GM13977 (cell line): Measurements from ENCODE around the gene ARHGAP33.

Experiments
- DNase-seq: peaks from one replicate; pipeline ENCODE4 v3.0.0; 2012; ENCODE audit warnings: low spot score
- in situ Hi-C: fragments of 300-500 bp; cut with MboI; formaldehyde crosslinking; loops from one replicate; pipeline ENCODE4 v1.12.0; 2022; ENCODE audit warnings: low sequenced_read_pairs, low pct_unique_long_range_greater_than_20kb, mixed read lengths, inconsistent platforms; ENCODE audit not compliant: unreplicated experiment
- TF ChIP-seq, protein P1 (sequence below): IDR thresholded peaks from 2 replicates; pipeline ENCODE4 v1.5.1; 2012; ENCODE audit warnings: mild to moderate bottlenecking, control low read depth; ENCODE audit not compliant: insufficient read depth; ENCODE audit errors: extremely low read depth, missing control alignments

The ARHGAP33 gene

DNA sequence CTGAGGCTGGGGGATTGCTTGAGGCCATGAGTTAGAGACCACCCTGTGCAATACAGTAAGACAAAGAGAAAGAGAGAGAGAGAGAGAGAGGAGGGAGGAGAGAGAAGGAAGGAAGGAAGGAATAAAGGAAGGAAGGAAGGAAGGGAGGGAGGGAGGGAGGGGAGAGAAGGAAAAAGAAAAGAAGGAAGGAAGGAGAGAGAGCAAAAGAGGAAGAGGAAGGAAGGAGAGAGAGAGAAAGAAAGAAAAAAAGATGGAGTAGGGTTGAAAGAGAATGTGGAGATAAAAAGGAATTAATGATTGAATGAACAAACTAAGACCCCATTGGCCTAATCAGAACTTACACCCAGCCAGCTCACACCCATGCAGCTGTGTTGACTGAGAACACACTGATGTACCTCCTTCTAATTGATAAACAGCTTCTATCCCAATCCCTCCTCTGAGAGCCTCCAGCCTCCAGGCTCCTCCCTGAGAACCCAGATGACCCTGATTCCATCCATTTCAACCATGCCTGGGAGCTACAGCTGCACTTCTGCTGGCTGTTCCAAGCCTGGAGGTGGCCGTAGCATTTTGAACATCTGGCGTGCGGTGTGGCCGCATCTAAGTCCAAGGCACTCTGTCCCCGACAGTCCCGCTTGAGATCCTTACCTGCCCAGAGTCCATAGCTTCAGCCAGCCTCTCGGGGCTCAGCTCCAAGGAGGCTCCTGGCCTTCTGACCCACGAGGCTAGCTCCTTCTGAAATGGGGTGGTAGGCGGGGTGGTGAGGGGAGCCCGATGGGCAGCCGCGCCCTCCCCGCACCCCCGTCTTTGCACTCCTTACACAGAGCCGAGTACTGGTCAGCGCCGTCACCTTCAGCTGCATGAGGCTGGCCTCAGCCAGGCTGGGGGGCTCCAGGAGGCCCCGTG is 36.2 kb downstream of the ARHGAP33 start:
- in situ Hi-C loops = no loop called here
- DNase-seq = no peak
- TF ChIP-seq, protein P1, sequence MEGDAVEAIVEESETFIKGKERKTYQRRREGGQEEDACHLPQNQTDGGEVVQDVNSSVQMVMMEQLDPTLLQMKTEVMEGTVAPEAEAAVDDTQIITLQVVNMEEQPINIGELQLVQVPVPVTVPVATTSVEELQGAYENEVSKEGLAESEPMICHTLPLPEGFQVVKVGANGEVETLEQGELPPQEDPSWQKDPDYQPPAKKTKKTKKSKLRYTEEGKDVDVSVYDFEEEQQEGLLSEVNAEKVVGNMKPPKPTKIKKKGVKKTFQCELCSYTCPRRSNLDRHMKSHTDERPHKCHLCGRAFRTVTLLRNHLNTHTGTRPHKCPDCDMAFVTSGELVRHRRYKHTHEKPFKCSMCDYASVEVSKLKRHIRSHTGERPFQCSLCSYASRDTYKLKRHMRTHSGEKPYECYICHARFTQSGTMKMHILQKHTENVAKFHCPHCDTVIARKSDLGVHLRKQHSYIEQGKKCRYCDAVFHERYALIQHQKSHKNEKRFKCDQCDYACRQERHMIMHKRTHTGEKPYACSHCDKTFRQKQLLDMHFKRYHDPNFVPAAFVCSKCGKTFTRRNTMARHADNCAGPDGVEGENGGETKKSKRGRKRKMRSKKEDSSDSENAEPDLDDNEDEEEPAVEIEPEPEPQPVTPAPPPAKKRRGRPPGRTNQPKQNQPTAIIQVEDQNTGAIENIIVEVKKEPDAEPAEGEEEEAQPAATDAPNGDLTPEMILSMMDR = no peak

DNA sequence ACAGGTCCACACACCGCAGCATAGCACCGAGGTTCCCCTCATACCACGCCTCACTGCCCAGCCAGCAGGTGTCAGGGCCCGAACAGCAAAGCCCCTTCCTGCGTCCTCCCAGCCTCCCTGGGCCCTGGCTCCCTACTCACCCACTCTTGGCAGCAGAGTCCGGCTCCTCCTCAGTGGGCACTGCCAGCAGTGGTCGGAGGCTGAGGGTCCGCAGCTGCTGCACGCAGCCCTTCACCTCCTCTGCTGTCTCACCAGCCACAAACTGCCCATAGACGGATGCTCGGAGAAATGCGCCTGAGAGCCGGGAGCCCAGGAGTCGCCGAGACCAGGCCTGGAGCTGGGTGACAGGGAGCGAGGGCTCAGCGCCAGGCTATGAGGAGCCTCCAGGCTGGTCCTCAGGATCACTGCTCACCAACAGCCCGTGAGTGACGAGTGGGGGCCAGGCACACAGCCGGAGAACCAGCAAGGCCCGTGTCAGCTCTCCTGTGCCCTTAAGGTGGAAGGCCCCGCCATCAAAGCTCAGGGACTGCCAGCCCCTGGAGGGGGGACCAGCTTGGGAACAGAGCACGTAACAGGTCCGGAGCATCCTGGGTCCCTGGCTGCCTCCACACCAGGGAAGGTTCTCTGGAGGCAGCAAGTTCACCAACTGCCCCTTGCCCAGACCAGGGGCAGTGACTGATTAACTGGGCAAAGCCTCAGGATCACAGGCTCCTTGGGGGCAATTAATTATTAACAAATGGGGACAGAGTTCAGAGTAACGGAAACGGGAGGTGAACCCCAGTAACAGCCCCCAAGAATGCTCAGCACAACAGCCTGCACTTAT is 37.1 kb downstream of the ARHGAP33 start, which contains the start of gene PRODH2:
Gene PRODH2 (minus strand): TSS at position 626 of the 823 bp plus-strand sequence. CDS start 40 bp downstream, at position 586.
- no peak for DNase-seq
- in situ Hi-C loops = no loop called here
- TF ChIP-seq, protein P1 = no peak

DNA sequence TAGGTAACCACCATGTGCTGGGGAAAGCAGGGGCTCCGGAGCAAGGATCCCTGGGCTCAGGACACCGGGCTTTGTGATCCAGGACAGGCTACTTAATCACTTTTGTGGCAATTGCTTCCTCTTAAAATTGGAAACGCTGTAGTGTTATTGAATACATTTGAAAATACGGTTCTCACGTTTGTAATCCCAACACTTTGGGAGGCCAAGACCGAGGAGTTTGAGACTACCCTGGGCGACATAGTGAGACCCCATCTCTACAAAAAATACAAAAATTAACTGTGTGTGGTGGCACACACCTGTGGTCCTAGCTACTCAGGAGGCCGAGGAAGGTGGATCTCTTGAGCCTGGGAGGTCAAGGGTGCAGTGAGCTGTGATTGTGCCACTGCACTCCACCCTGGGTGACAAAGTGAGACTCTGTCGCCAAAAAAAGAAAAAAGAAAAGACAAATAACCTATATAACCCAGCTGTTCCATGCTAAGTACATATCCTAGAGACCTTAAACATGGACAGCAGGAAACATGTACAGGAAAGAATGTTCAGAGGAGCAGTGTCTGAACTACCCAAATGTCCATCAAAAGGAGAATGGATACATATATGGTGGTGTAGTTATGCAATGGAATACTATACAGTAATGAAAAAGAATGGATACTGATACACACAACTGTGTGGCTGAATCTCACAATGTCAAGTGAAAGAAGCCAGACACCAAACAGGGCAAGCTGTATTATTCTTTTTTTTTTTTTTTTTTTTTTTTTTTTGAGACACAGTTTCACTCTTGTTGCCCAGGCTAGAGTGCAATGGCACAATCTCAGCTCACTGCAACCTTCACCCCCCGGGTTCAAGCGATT is 37.9 kb downstream of the ARHGAP33 start:
- in situ Hi-C loops = no loop called here
- TF ChIP-seq, protein P1 = no peak
- no peak for DNase-seq

DNA sequence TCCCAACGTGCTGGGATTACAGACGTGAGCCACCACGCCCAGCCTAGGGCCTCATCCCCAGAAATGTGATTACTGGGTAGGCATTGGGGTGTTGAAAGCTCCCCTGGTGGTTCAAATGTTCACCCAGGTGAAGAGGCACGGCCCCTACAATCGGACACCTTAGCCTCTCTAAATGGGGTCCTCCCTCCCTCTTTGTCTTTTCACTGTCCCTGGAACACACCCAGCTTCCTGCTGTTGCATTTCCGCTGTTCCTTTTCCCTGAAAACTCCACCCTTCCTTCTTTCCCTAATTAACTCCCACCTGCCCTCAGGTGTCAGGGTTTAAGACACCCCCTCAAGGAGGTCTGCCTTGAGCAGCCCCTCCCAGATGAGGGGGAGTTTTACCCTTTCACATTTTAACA is 40.9 kb downstream of the ARHGAP33 start:
- in situ Hi-C loops = no loop called here
- no peak for DNase-seq
- TF ChIP-seq, protein P1 = no peak

DNA sequence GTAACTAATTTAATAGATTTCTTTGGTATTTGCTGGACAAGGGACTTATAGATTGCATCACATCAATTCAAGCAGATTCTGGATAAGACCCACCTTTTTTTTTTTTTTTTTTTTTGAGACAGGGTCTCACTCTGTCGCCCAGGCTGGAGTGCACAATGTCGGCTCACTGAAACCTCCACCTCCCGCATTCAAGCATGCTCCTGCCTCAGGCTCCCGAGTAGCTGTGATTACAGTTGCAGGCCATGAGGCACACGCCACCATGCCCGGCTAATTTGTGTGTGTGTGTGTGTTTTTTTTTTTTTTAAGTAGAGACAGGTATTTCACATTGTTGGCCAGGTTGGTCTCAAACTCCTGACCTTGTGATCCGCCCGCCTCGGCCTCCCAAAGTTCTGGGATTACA is 41.5 kb downstream of the ARHGAP33 start:
- DNase-seq = no peak
- TF ChIP-seq, protein P1 = no peak
- in situ Hi-C loops = no loop called here

DNA sequence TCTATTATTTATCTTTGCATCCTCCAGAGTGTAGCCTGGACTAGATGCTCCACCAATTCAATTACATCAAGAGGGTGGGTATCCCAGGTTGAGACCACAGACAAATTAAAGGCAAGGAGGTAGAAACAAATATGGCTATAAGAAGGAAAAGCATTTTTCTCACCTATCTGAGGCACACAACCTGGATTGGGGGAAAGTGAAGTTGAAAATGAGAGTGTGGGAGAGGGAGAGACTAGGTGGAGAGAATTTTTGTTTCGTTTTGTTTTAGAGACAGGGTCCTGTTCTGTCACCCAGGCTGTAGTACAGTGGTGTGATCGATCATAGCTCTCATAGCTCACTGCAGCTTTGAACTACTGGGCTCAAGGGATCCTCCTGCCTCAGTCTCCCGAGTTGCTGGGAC is 43.1 kb downstream of the ARHGAP33 start:
- DNase-seq = no peak
- TF ChIP-seq, protein P1 = no peak
- in situ Hi-C loops = no loop called here
